Caco-2 (cell line): ENCODE results near the gene POLR2I. TPM values are rescaled to one million over a fixed set of nuclear protein-coding genes. Genes with fewer than 3 reads are reported as not detected.

Experiments used
- BruUV-seq: library from RNA; stranded (reverse); fragments of 400-500 nt; replicated peaks from 2 replicates; lab custom pipeline; 2021; lab: Mats Ljungman, UMichigan
- CTCF ChIA-PET: fragments of 300-600 bp; sonication (Branson Sonifier 250); formaldehyde crosslinking; loops from one replicate; lab custom pipeline; 2022; ENCODE audit warnings: antibody characterized with exemption; lab: Charles Lee
- POLR2A ChIA-PET: fragments of 300-600 bp; sonication (Branson Sonifier 250); formaldehyde crosslinking; loops from one replicate; lab custom pipeline; 2022; ENCODE audit warnings: antibody characterized with exemption; lab: Charles Lee
- DNase-seq, 2 experiments: peaks; one replicate each; pipeline versions ENCODE4 v3.0.0 to v3.0.0-alpha.2; 2020 to 2022
- H3K27me3 ChIP-seq: replicated peaks from 2 replicates; pipeline ENCODE4 v1.6.0; 2011; ENCODE audit warnings: low read length; ENCODE audit not compliant: control insufficient read depth, insufficient read depth
- H3K36me3 ChIP-seq: 2 replicates; pipeline ENCODE4 v1.5.1; 2011; ENCODE audit warnings: low read length; ENCODE audit not compliant: control insufficient read depth, insufficient read depth
- H3K4me1 ChIP-seq: fragments of 250-450 bp; sonication (Bioruptor Pico); 2 replicates; pipeline ENCODE4 v1.5.1; 2020; ENCODE audit warnings: mild to moderate bottlenecking
- H3K4me3 ChIP-seq: 2 replicates; pipeline ENCODE4 v1.5.1; 2011; ENCODE audit warnings: low read depth, mild to moderate bottlenecking, control low read depth, low read length
- H3K9me3 ChIP-seq: fragments of 250-450 bp; sonication (Bioruptor Pico); 2 replicates; pipeline ENCODE4 v1.5.1; 2020; ENCODE audit warnings: mild to moderate bottlenecking, moderate library complexity
- H3K27ac Mint-ChIP-seq: one replicate; pipeline ENCODE4 v1.8.0; 2022; ENCODE audit warnings: mixed read lengths; ENCODE audit not compliant: unreplicated experiment
- H3K27me3 Mint-ChIP-seq: one replicate; pipeline ENCODE4 v1.8.0; 2022; ENCODE audit warnings: mixed read lengths; ENCODE audit not compliant: insufficient read depth, unreplicated experiment
- H3K36me3 Mint-ChIP-seq: one replicate; pipeline ENCODE4 v1.8.0; 2022; ENCODE audit warnings: mild to moderate bottlenecking, mixed read lengths; ENCODE audit not compliant: insufficient read depth, unreplicated experiment
- H3K4me1 Mint-ChIP-seq: one replicate; pipeline ENCODE4 v1.8.0; 2022; ENCODE audit warnings: low read depth, mixed read lengths; ENCODE audit not compliant: unreplicated experiment
- H3K4me3 Mint-ChIP-seq: one replicate; pipeline ENCODE4 v1.8.0; 2022; ENCODE audit warnings: mild to moderate bottlenecking, moderate library complexity, mixed read lengths; ENCODE audit not compliant: unreplicated experiment
- H3K9me3 Mint-ChIP-seq: one replicate; pipeline ENCODE4 v1.8.0; 2022; ENCODE audit warnings: mixed read lengths; ENCODE audit not compliant: unreplicated experiment
- CTCF ChIP-seq, 2 experiments: fragments of 200-600 bp in 1 of 2; IDR thresholded peaks; 1 replicate in 1 of 2; 2 replicates in 1 of 2; pipeline versions ENCODE4 v1.5.1 to v1.8.0; 2011 to 2022; ENCODE audit warnings: antibody characterized with exemption in 1 of 2, control low read depth in 1 of 2, inconsistent platforms in 1 of 2, low read depth in 1 of 2, low read length in 1 of 2, mild to moderate bottlenecking in 1 of 2, moderate library complexity in 1 of 2; ENCODE audit not compliant: insufficient read depth in 1 of 2, severe bottlenecking in 1 of 2, unreplicated experiment in 1 of 2
- intact Hi-C: fragments of 100-400 bp; cut with micrococcal nuclease; formaldehyde crosslinking; loops from one replicate; pipeline ENCODE4 v1.10.0; 2022; ENCODE audit not compliant: unreplicated experiment
- total RNA-seq: library from RNA; stranded (reverse); gene quantifications from 2 replicates; pipeline ENCODE4 v1.2.3, GENCODE V29; 2022

POLR2I gene
- total RNA-seq, 1 experiment from 2014 or later = 129 TPM

GRCh38 chr19:36067681-36068080 lies 47.0 kb downstream of the POLR2I start:
- H3K4me3 ChIP-seq = no peak overlapping the region
- H3K36me3 ChIP-seq = peaks cover 2% of the 10 kb centered on the region; the same call in 1 of the 2 replicates
- BruUV-seq = no TSS peak
- H3K4me1 ChIP-seq = no peaks in the 10 kb centered on the region
- H3K4me1 Mint-ChIP-seq = no peaks in the 10 kb centered on the region
- H3K27me3 ChIP-seq = no peaks in the 10 kb centered on the region
- H3K4me3 Mint-ChIP-seq = no peak overlapping the region
- H3K9me3 Mint-ChIP-seq = no peaks in the 10 kb centered on the region
- DNase-seq = no peak
- no peaks in the 10 kb centered on the region for H3K9me3 ChIP-seq
- no peak for TF ChIP-seq CTCF (IDR thresholded peaks at IDR 0.05; ENCODE audit: insufficient read depth in 1 of 2, low read depth in 1 of 2, low read length in 1 of 2, severe bottlenecking in 1 of 2, unreplicated experiment in 1 of 2)
- CTCF ChIA-PET = no interaction called here
- peaks cover 83% of the 10 kb centered on the region for H3K36me3 Mint-ChIP-seq
- POLR2A ChIA-PET = no interaction called here
- no peak overlapping the region for H3K27ac Mint-ChIP-seq
- H3K27me3 Mint-ChIP-seq = no peaks in the 10 kb centered on the region
- intact Hi-C loops = no loop called here

- Histone ChIP-seq H3K4me3 (no peak overlapping the region), H3K4me1 (no peaks in the 10 kb centered on the region), H3K27me3 (no peaks in the 10 kb centered on the region), H3K36me3 (peaks cover 2% of the 10 kb centered on the region; the same call in 1 of the 2 replicates), H3K9me3 (no peaks in the 10 kb centered on the region)
- no peak for TF ChIP-seq CTCF (IDR thresholded peaks at IDR 0.05; ENCODE audit: insufficient read depth in 1 of 2, low read depth in 1 of 2, low read length in 1 of 2, severe bottlenecking in 1 of 2, unreplicated experiment in 1 of 2)
- Mint-ChIP-seq H3K36me3 (peaks cover 75% of the 10 kb centered on the region), H3K4me3 (no peak overlapping the region), H3K9me3 (no peaks in the 10 kb centered on the region), H3K27me3 (no peaks in the 10 kb centered on the region), H3K4me1 (no peaks in the 10 kb centered on the region), H3K27ac (no peak overlapping the region)
- POLR2A ChIA-PET = no interaction called here
- BruUV-seq = no TSS peak
- CTCF ChIA-PET = no interaction called here
- no peak for DNase-seq
- intact Hi-C loops = no loop called here
Observed at GRCh38 chr19:36064826-36065225, 49.8 kb downstream of the POLR2I start.

Other genes with a start within 250 kb of the POLR2I start
- gene APLP1, start 246.3 kb downstream of the POLR2I start, total RNA-seq = 4.6 and 6.5 TPM in 2 replicates
- 8.0 and 10.5 TPM in 2 replicates for gene NFKBID, start 214.3 kb downstream of the POLR2I start, total RNA-seq
- not detected in 2 replicates for gene HCST, start 212.3 kb downstream of the POLR2I start, total RNA-seq
- not detected in 2 replicates for gene TYROBP, start 206.6 kb downstream of the POLR2I start, total RNA-seq
- gene LRFN3, start 178.5 kb downstream of the POLR2I start, total RNA-seq = 10.2 and 12.4 TPM in 2 replicates
- gene SDHAF1, start 119.7 kb downstream of the POLR2I start, total RNA-seq = 26.2 and 28.1 TPM in 2 replicates
- gene SYNE4, start 106.1 kb downstream of the POLR2I start, total RNA-seq = 42.5 and 48.5 TPM in 2 replicates
- gene ALKBH6, start 100.7 kb downstream of the POLR2I start, total RNA-seq = 29.4 and 30.8 TPM in 2 replicates
- 1.7 and 2.2 TPM in 2 replicates for gene CLIP3, start 82.0 kb downstream of the POLR2I start, total RNA-seq
- 7.6 and 8.8 TPM in 2 replicates for gene THAP8, start 60.6 kb downstream of the POLR2I start, total RNA-seq
- 30.6 and 32.9 TPM in 2 replicates for gene WDR62, start 60.0 kb downstream of the POLR2I start, total RNA-seq
- gene OVOL3, start 3.7 kb downstream of the POLR2I start, total RNA-seq = not detected in 2 replicates
- 173 and 191 TPM in 2 replicates for gene TBCB, start 593 bp upstream of the POLR2I start, total RNA-seq
- gene CAPNS1, start 25.2 kb upstream of the POLR2I start, total RNA-seq = 480 and 489 TPM in 2 replicates
- not detected in 2 replicates for gene COX7A1, start 37.6 kb upstream of the POLR2I start, total RNA-seq
- gene ZNF565, start 99.8 kb upstream of the POLR2I start, total RNA-seq = 3.8 and 4.1 TPM in 2 replicates
- gene ZNF146, start 100.2 kb upstream of the POLR2I start, total RNA-seq = 76.1 and 76.4 TPM in 2 replicates